Brain pericyte (primary cell): Measurements from ENCODE around the gene PCDH15.
"Not testable (repeated sequence)": the region's sequence is repeated elsewhere in the genome, so short reads cannot be mapped to it uniquely, and the experiment has no call there.

Experiments used
- DNase-seq: peaks from one replicate; pipeline ENCODE4 v3.0.0-alpha.2; 2012; ENCODE audit warnings: low read depth, low spot score

The PCDH15 gene

DNA sequence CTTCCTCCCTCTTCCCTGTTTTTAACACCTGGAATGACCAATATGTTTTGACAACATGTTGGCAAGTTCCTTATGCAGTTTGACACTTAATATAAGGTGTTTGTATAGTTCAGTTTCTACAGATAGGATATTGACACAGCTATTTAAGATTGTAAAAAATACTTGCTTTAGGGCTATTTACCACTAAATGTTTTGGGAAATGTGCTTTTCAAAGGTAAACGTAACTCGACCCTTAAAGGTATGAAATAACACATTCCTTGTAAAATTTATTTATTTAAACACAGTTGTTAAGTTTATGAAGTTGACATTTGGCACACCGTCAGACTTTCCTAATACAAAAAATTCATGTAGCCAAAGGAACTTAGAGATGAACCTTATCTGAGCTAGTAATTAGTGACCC is 817.6 kb downstream of the PCDH15 start:
- DNase-seq, result no peak

GRCh38 chr10:53980210-53980609 is 820.8 kb downstream of the PCDH15 start:
- DNase-seq, result no peak

GRCh38 chr10:53978301-53978700 is 822.7 kb downstream of the PCDH15 start:
- DNase-seq, result no peak

DNA sequence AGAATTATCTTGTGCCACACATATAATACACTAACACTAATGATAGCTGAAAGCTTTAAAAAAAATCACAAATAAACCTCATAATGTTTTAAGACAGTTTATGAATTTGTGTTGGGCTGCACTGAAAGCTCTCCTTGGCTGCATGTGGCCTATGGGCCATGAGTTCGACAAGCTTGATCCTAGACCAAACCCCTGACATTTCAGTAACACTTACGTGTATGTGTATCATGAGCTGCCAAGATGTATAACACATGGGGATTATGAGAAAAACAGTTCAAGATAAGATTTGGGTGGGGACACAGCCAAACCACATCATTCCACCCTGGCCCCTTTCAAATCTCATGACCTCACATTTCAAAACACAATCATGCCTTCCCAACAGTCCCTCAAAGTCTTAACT is 823.8 kb downstream of the PCDH15 start:
- DNase-seq, result no peak

DNA sequence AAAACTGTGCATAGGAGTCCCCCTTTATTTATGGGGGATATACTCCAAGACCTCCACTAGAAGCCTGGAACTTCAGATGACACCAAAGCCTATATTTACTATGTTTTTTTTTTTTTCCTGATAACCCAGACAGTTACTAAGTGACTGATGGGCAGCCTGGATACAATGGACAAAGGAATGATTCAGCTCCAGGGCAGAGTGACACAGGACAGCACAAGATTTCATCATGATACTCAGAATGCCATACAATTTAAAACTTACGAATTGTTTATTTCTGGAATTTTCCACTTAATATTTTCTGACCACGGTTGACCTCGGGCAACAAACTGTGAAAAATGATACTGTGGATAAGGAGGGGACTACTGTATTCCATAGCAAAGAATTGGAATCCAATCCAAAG is 843.6 kb downstream of the PCDH15 start:
- DNase-seq, result no peak

GRCh38 chr10:53955091-53955490 is 845.9 kb downstream of the PCDH15 start:
- no peak for DNase-seq

- no peak for DNase-seq
Observed at GRCh38 chr10:53952698-53953630, 848.1 kb downstream of the PCDH15 start.

GRCh38 chr10:53939654-53940053 is 861.4 kb downstream of the PCDH15 start:
- DNase-seq, result no peak

DNA sequence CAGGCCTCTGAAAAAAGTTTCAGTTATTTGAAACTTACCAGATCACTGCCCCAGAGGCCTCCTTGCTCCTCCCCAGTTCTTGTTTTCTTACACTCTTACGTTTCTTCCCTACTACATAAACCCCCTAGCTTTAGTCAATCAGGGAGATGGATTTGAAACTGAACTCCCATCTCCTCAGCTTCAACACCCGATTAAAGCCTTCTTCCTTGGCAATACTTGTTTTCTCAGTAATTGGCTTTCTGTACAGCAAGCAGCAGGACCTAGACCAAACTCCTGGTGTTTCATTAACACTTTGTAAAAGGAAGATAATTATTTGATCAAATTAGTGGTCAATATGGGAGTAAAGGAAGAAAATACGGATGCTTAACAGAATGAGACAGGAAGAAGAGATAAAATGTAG is 870.4 kb downstream of the PCDH15 start:
- DNase-seq, result no peak

DNA sequence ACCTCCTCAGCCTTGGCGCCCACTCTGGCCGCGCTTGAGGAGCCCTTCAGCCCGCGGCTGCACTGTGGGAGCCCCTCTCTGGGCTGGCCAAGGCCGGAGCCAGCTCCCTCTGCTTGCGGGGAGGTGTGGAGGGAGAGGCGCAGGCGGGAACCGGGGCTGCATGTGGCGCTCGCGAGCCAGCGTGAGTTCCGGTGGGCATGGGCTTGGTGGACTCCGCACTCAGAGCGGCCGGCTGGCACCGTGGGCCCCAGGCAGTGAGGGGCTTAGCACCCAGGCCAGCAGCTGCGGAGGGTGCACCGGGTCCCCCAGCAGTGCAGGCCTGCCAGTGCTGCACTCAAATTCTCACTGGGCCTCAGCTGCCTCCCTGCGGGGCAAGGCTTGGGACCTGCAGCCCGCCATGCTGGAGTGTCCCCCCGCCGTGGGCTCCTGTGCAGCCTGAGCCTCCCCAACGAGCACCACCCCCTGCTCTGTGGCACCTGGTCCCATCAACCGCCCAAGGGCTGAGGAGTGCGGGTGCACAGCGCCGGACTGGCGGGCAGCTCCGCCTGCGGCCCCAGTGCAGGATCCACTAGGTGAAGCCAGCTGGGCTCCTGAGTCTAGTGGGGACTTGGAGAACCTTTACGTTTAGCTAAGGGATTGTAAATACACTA is 876.9 kb downstream of the PCDH15 start:
- not testable (repeated sequence) for DNase-seq

GRCh38 chr10:53918755-53919154 is 882.3 kb downstream of the PCDH15 start:
- no peak for DNase-seq

DNA sequence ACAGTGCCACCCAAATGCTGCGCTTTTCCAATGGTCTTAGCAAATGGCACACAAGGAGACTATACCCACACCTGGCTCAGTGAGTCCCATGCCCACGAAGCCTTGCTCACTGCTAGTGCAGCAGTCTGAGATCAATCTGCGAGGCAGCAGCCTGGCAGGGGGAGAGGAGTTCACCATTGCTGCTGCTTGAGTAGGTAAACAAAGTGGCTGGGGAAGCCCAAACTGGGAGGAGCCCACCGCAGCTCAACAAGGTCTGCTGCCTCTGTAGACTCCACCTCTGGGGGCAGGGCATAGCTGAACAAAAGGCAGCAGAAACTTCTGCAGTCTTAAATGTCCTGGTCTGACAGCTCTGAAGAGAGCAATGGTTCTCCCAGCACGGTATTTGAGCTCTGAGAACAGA is 891.2 kb downstream of the PCDH15 start:
- DNase-seq, result no peak

- no peak for DNase-seq
Observed at GRCh38 chr10:53904506-53905241, 896.4 kb downstream of the PCDH15 start.

GRCh38 chr10:53903756-53904155 is 897.3 kb downstream of the PCDH15 start:
- no peak for DNase-seq

GRCh38 chr10:53899463-53900160 is 901.4 kb downstream of the PCDH15 start:
- DNase-seq, result no peak

DNA sequence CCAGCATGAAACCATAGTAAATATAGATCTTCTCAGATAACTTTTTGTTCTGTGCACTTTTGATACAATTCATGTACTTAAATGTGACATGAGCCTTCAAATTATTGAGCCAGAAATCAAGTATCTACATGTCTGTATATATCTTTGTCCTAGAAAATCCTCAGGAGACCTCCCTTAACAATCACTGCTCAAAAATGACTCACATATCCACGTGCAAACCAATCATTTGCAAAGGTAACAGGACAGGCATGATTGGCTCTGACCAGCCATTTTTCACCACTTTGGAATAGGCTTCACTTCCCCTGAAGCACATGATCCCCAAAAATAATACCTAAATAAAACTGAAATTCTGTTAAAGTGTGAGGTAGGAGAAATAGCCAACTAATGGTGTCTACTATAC is 902.5 kb downstream of the PCDH15 start:
- no peak for DNase-seq

- DNase-seq, result no peak
Observed at GRCh38 chr10:53894145-53894544, 906.9 kb downstream of the PCDH15 start.

DNA sequence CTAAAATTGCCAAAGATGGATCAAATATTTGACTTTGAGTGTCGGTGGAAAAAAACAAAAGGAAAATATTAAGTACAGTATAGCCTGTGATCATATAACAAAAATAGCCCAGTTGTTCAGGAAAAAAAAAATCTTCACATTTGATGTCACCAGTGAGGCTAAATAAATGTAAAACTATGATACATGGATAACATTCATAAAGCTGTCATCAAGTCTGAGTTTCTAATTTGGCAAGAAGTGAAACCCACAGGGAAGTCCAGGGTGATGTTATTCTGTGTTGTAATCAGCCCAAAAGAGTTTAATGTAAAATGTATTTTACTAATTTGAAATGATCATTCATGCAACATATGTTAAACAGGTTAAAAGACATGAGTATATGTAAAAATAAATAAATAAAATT is 908.0 kb downstream of the PCDH15 start:
- DNase-seq, result no peak

DNA sequence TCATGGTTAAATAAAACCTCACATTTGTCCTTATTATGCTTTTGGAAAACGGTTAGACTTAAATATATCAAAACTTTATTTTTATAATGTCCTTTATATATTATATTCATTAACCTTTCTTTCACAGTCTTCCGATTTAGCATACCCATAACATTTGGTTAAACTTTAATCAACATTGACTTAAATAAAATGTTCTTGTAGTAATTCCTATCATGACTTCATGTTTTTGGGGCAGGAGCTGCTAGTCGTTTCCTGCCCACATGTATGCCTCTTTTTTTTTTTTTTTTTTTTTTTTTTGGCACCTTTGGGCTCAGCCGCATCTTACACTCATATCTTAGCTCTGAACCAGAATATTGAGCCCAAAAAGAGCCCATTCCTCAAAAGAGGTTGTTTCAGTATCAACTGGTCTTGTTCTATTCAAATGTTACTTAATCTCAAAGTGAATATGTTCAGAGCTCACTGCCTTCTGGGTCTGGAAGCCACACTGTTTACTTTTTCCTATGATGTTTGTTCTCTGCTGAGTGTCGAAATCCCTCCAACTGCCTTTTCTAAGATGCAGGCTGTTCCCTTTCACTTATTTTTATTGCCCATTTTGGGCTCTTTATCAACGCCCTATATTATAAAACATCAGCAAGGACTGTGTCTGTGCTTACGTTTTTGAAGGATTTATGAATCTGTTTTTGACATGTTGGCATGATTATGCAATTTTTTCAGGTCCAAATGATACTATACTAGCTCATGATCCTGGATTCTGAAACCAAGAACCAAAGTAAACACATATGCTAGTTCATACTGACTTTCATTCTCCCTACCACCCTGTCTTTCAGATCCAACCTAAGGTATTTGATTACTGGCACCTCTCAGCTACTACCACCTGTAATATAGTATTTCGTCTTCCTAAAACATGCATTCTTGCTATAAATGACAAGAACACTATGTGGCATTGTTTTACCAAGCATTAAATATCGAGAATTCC is 914.4 kb downstream of the PCDH15 start:
- DNase-seq, result no peak

- no peak for DNase-seq
Observed at GRCh38 chr10:53864846-53865245, 936.2 kb downstream of the PCDH15 start.
